NCI-H2196 treated with DMSO at 0.1 percent for 48 hours (cell line): ENCODE measurements around the gene GPR176.

Experiments used
- DNase-seq: peaks from one replicate; lab custom pipeline; 2025; ENCODE audit not compliant: unreplicated experiment; lab: John Stamatoyannopoulos, UW

The GPR176 gene

DNA sequence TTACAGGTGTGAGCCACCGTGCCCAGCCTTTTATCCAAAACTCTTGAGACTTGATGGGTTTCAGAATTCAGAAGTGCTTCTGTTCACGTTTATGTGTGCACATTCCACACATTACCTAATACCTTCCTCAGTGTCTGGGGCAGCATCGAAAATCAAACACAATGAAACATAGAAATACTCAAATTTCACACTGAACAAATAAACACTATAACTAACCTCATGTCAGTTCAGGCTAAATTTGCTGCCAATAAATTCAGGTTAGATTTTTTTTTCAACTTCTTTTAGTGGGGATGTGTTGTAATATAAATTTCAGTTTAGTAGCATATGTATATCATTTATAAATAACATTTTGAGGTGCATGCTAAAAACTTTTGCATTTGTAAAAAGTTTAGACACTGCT is 16.6 kb upstream of the GPR176 start:
- no peak for DNase-seq

GRCh38 chr15:39936187-39936586 is 16.1 kb upstream of the GPR176 start:
- DNase-seq: no peak

DNA sequence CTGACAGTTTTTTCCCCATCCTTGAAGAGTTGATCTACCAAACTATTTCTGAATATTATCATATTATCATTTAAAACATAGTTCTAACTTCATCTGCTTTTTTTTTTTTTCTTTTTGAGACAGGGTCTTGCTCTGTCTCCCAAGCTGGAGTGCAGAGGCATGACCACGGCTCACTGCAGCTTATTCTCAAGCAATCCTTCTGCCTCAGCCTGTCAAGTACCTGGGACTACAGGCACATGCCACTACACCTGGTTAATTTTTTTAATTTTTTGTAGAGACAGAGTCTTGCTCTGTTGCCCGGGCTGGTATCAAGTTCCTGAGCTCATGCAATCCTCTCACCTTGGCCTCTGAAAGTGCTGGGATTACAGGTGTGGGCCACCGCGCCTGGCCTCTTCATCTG is 15.2 kb upstream of the GPR176 start:
- DNase-seq: no peak

DNA sequence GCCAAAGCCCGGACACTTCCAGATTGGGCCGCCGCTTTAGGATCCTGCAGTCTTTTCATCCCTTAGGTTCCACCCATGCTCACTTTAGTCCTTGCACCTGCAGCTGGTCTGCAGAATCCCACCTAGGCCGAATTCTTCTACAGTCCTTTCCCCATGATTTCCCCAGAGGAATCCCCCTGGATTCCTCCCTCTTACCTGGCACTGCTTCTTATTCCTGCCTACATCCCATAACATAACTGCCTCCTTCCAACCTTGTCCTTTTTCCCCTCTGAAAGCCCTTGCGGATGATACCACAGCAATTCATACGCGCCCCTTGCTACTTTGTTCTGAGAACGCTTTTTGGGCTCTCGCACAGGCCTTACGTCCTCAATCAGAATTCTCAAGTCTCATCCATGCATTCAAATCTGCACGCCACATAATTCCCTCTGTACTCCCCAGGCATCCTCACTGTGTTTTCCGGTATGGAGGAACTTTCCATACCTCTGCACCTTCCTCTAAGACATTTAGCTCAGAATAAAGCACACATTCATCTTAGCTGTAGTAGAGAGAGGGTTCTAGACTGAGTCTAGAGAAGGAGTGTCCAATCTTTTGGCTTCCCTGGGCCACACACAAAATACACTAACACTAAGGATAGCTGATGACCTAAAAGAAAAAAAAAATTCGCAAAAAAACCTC is 14.5 kb upstream of the GPR176 start:
- DNase-seq: no peak

- no peak for DNase-seq
Observed at GRCh38 chr15:39931615-39932014, 11.5 kb upstream of the GPR176 start.

- no peak for DNase-seq
Observed at GRCh38 chr15:39926526-39926925, 6.5 kb upstream of the GPR176 start.

GRCh38 chr15:39925112-39925842 is 5.2 kb upstream of the GPR176 start:
- DNase-seq: no peak

GRCh38 chr15:39924437-39924836 is 4.4 kb upstream of the GPR176 start:
- DNase-seq: no peak

GRCh38 chr15:39922462-39923092 is 2.5 kb upstream of the GPR176 start:
- DNase-seq: no peak

GRCh38 chr15:39921274-39921638 is 1.2 kb upstream of the GPR176 start:
- no peak for DNase-seq

DNA sequence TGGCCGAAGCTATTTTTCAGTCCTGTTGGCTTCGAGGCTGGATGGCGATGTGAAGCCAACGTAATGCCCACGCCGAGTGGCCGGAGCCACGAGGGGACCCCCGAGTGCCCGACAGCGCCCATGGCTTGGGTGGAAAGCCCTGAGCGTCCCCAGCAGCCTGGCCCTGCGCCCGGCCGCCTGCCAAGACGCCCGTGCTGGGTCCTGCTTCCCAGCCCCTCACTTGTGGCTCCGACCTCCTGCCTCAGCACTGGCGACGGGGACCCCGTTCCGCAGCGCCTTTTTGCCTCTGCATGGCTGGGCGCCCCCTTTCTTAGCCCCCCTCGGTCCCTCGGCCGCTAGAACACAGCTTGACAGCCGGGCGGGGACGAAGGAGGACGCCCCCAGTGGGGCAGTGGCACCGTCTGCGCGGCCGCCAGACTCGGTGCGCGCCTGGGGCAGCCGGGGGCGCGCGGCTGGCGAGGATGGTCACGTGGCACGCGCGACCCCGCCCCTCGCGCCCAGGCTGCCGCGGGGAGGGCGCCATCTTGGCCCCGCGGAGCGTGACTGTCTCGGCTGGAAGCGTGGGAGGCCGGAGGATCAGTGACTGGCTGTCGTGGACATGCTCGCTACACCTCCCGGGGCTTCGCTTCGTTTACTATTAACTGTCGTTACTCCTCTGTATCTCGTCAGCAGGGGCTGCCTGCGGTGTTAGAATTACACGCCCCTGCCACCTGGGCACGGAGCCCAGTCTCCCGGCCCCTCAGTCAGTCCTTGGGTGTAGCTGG is 626 bp upstream of the GPR176 start:
- peak; percentile 10 for DNase-seq

GRCh38 chr15:39919411-39919747 is 687 bp downstream of the GPR176 start:
- no peak for DNase-seq

DNA sequence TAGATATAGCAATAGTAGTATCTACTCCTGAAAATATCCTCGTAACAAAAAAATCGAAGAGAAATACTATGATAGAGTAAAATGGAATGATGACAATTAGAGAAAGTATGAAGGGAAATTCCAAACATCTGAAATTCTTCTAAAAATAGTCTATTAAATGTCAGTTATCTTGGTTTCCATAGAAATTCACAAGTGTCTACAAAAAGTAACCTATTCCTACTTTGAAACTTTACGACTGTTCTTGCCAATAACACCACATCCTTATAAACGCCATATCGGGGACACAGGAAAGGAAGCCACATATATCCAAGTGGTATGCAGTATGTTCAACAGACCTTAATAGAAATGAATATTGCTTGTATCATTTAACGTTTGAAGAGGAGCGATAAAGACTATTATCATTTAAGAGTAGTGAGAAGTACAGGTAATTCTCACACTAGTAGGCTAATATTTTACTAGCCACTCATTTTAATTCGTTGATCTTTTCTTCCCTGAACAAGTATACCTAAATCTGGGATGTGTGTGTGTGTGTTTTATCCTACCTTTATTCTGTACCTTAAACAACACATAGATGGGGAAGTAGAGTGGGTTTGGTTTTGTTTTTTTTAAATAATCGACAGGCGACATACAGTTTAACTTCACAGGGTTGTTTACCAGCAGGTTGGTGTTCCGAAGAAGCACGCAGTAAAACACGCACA is 1.2 kb downstream of the GPR176 start:
- DNase-seq: no peak

- no peak for DNase-seq
Observed at GRCh38 chr15:39914977-39915376, 5.1 kb downstream of the GPR176 start.

- no peak for DNase-seq
Observed at GRCh38 chr15:39909007-39909406, 11.1 kb downstream of the GPR176 start.

GRCh38 chr15:39908186-39908585 is 11.9 kb downstream of the GPR176 start:
- no peak for DNase-seq

GRCh38 chr15:39907216-39907615 is 12.8 kb downstream of the GPR176 start:
- no peak for DNase-seq

DNA sequence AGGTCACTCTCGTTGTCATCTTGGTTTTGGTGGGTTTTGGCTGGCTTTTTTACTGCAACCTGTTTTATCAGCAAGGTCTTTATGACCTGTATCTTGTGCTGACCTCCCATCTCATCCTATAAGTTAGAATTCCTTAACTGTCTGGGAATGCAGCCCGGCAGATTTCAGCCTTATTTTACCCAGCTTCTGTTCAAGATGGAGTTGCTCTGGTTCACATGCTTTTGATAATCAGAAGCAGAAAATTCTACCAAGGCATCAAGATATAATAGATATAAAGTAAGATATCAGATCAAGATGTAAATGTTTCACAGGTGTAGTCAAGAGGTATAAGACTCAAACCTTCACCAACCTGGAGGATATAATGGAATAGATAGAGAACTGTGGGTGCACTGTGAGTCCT is 16.0 kb downstream of the GPR176 start:
- DNase-seq: no peak

DNA sequence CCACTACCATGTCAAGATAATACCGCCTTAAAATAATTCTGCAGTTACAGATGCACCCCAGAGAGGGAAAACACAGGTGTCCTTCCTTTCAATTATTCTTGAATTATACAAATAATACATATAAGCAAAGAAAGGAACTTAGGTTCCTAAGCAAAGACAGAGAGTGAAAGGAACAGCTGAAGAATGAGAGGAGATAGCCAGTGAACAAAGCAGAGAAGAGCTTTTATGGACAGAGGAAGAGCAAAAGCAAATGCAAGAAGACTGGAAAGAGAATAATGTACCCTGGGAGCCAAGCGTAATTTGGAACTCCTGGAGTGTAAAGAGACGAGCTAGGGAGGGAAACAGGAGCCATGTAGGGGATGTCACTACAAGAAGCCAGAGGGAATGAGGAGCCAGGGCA is 21.7 kb downstream of the GPR176 start:
- DNase-seq: no peak

- no peak for DNase-seq
Observed at GRCh38 chr15:39896846-39897245, 23.2 kb downstream of the GPR176 start.

DNA sequence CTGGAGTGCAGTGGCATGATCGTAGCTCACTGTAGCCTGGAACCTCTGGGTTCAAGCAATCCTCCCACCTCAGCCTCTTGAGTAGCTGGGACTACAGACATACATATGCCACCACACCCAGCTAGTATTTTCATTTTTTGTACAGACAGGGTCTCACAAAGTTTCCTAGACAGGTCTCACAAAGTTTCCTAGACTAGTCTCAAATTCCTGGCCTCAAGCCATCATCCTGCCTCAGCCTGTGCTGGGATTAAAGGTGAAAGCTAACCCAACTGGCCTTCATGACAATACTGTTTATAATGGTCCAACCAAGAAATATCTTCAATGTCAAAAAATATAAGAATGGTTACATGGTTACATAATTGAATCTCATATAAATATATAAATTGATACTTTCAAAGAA is 24.0 kb downstream of the GPR176 start:
- DNase-seq: no peak
